H1 (cell line): Measurements from ENCODE around the gene DMBX1. TPM values are rescaled to one million over a fixed set of nuclear protein-coding genes. Genes with fewer than 3 reads are reported as not detected.

Source experiments
- CTCF ChIA-PET: fragments of 300-600 bp; sonication (Branson Sonifier 250); formaldehyde crosslinking; loops from one replicate; lab custom pipeline; 2021; ENCODE audit not compliant: partially characterized antibody; lab: Charles Lee
- POLR2A ChIA-PET: fragments of 300-600 bp; sonication (Branson Sonifier 250); formaldehyde crosslinking; loops from one replicate; lab custom pipeline; 2021; ENCODE audit warnings: inconsistent platforms; ENCODE audit not compliant: partially characterized antibody; lab: Charles Lee
- DNase-seq, 2 experiments: peaks; one replicate each; pipeline versions ENCODE4 v3.0.0 to v3.0.0-alpha.2; 2010 to 2022; ENCODE audit warnings: low spot score in 2 of 2, low read depth in 1 of 2, mixed read lengths in 1 of 2
- FAIRE-seq: peaks from 2 replicates; lab custom pipeline; 2011; peaks lifted over from hg19 to GRCh38; lab: Jason Lieb, UNC
- H2AFZ ChIP-seq: 2 replicates; pipeline ENCODE4 v1.8.1; 2012; ENCODE audit warnings: low read length, inconsistent platforms
- H2AK5ac ChIP-seq: 2 replicates; pipeline ENCODE4 v1.6.1; 2013; ENCODE audit warnings: low read depth, low read length
- H2BK120ac ChIP-seq: replicated peaks from 2 replicates; pipeline ENCODE3; 2013; ENCODE audit warnings: low read depth, low read length, inconsistent platforms
- H2BK12ac ChIP-seq: 2 replicates; pipeline ENCODE4 v1.6.1; 2013; ENCODE audit warnings: low read depth, low read length
- H2BK15ac ChIP-seq: 2 replicates; pipeline ENCODE4 v1.6.1; 2013; ENCODE audit warnings: low read length
- H2BK20ac ChIP-seq: 2 replicates; pipeline ENCODE4 v1.6.1; 2013; ENCODE audit warnings: low read length
- H2BK5ac ChIP-seq: 2 replicates; pipeline ENCODE4 v1.6.1; 2013; ENCODE audit warnings: low read depth, low read length
- H3K14ac ChIP-seq: 2 replicates; pipeline ENCODE4 v1.6.1; 2013; ENCODE audit warnings: inconsistent platforms; ENCODE audit not compliant: insufficient read length
- H3K18ac ChIP-seq: 2 replicates; pipeline ENCODE4 v1.6.1; 2013; ENCODE audit warnings: low read length; ENCODE audit errors: extremely low read depth
- H3K23ac ChIP-seq: 2 replicates; pipeline ENCODE4 v1.6.1; 2013; ENCODE audit warnings: inconsistent platforms; ENCODE audit not compliant: insufficient read length
- H3K23me2 ChIP-seq: 2 replicates; pipeline ENCODE4 v1.6.1; 2013; ENCODE audit warnings: low read depth, low read length
- H3K27ac ChIP-seq: 2 replicates; pipeline ENCODE4 v1.6.1; 2011; ENCODE audit warnings: low read depth, low read length, inconsistent platforms
- H3K27me3 ChIP-seq, 4 experiments: replicated peaks in 1 of 4; 1 replicate in 1 of 4; 2 replicates in 3 of 4; pipeline versions ENCODE4 v1.6.1 to v1.8.1; 2011 to 2013; ENCODE audit warnings: low read length in 3 of 4, mild to moderate bottlenecking in 3 of 4, inconsistent platforms in 2 of 4, mixed read lengths in 2 of 4, moderate library complexity in 1 of 4; ENCODE audit not compliant: control insufficient read depth in 3 of 4, insufficient read depth in 3 of 4; ENCODE audit errors: extremely low read depth in 1 of 4
- H3K36me3 ChIP-seq, 4 experiments: 2 replicates each; pipeline versions ENCODE4 v1.6.1 to v1.8.1; 2011 to 2013; ENCODE audit warnings: mild to moderate bottlenecking in 4 of 4, low read length in 3 of 4, moderate library complexity in 2 of 4, control low read depth in 1 of 4, inconsistent platforms in 1 of 4; ENCODE audit not compliant: insufficient read depth in 4 of 4, control insufficient read depth in 2 of 4
- H3K4ac ChIP-seq: replicated peaks from 2 replicates; pipeline ENCODE3; 2013; ENCODE audit warnings: low read length, low read depth, mixed read lengths, inconsistent platforms; ENCODE audit not compliant: insufficient read length
- H3K4me1 ChIP-seq, 4 experiments: replicated peaks in 1 of 4; 1 replicate in 1 of 4; 2 replicates in 3 of 4; pipeline versions ENCODE4 v1.6.1 to v1.8.1; 2011 to 2013; ENCODE audit warnings: low read length in 3 of 4, inconsistent platforms in 2 of 4, mixed read lengths in 1 of 4; ENCODE audit not compliant: insufficient read depth in 4 of 4, control insufficient read depth in 3 of 4
- H3K4me2 ChIP-seq, 2 experiments: 2 replicates each; pipeline versions ENCODE4 v1.6.1 to v1.8.1; 2011 to 2013; ENCODE audit warnings: low read depth in 2 of 2, low read length in 2 of 2, control low read depth in 1 of 2, inconsistent platforms in 1 of 2, mild to moderate bottlenecking in 1 of 2; ENCODE audit not compliant: insufficient read depth in 1 of 2
- H3K4me3 ChIP-seq, 4 experiments: fragments of 200-600, 300-600 bp in 1 of 4; sonication (generic), shearing (Covaris generic), sonication (Bioruptor Twin) in 1 of 4; 2 replicates each; pipeline versions ENCODE4 v1.5.1 to v1.8.1; 2011 to 2016; ENCODE audit warnings: low read length in 4 of 4, low read depth in 3 of 4, control low read depth in 2 of 4, inconsistent platforms in 2 of 4, mild to moderate bottlenecking in 2 of 4, mixed read lengths in 1 of 4, moderate library complexity in 1 of 4; ENCODE audit not compliant: insufficient read depth in 2 of 4; ENCODE audit errors: extremely low read depth in 1 of 4
- H3K56ac ChIP-seq: replicated peaks from 2 replicates; pipeline ENCODE3; 2013; ENCODE audit warnings: low read depth, mild to moderate bottlenecking, mixed read lengths, low read length, inconsistent platforms; ENCODE audit not compliant: insufficient read length
- H3K79me1 ChIP-seq: 2 replicates; pipeline ENCODE4 v1.6.1; 2013; ENCODE audit warnings: low read depth, low read length, control low read depth
- H3K79me2 ChIP-seq, 2 experiments: 2 replicates each; pipeline versions ENCODE4 v1.6.1 to v1.8.1; 2012 to 2013; ENCODE audit warnings: low read length in 2 of 2, mild to moderate bottlenecking in 2 of 2, inconsistent platforms in 1 of 2; ENCODE audit not compliant: insufficient read depth in 2 of 2, control insufficient read depth in 1 of 2
- H3K9ac ChIP-seq, 4 experiments: replicated peaks in 1 of 4; 1 replicate in 1 of 4; 2 replicates in 3 of 4; pipeline versions ENCODE4 v1.6.1 to v1.8.1; 2011 to 2013; ENCODE audit warnings: low read depth in 3 of 4, low read length in 3 of 4, control low read depth in 2 of 4, mild to moderate bottlenecking in 2 of 4, moderate library complexity in 2 of 4, inconsistent platforms in 1 of 4; ENCODE audit errors: extremely low read depth in 1 of 4
- H3K9me3 ChIP-seq, 2 experiments: 2 replicates each; pipeline versions ENCODE4 v1.6.1 to v1.8.1; 2012 to 2013; ENCODE audit warnings: mild to moderate bottlenecking in 2 of 2, moderate library complexity in 2 of 2, control low read depth in 1 of 2, inconsistent platforms in 1 of 2, low read depth in 1 of 2, low read length in 1 of 2, mixed read lengths in 1 of 2; ENCODE audit not compliant: insufficient read depth in 2 of 2
- H4K20me1 ChIP-seq, 2 experiments: replicated peaks in 1 of 2; 2 replicates each; pipeline versions ENCODE3 to v1.8.1; 2011 to 2013; ENCODE audit warnings: inconsistent platforms in 2 of 2, low read length in 2 of 2, mild to moderate bottlenecking in 1 of 2; ENCODE audit not compliant: insufficient read depth in 2 of 2, control insufficient read depth in 1 of 2
- H4K5ac ChIP-seq: 2 replicates; pipeline ENCODE4 v1.6.1; 2013; ENCODE audit warnings: low read length, low read depth, mixed read lengths, inconsistent platforms; ENCODE audit not compliant: insufficient read length
- H4K8ac ChIP-seq: 2 replicates; pipeline ENCODE4 v1.8.0; 2013; ENCODE audit warnings: mild to moderate bottlenecking, moderate library complexity, low read length, inconsistent platforms; ENCODE audit not compliant: insufficient read depth; ENCODE audit errors: extremely low read depth
- H4K91ac ChIP-seq: replicated peaks from 2 replicates; pipeline ENCODE3; 2013; ENCODE audit warnings: low read length, mixed read lengths, inconsistent platforms; ENCODE audit not compliant: insufficient read length
- CHD2 ChIP-seq: IDR thresholded peaks from 2 replicates; pipeline ENCODE4 v1.6.1; 2012; ENCODE audit warnings: low read length, improper control_type of control experiment
- CREB1 ChIP-seq: IDR thresholded peaks from 2 replicates; pipeline ENCODE4 v1.6.1; 2012; ENCODE audit warnings: inconsistent platforms
- whole genome bisulfite sequencing, 2 experiments: shearing (Covaris generic) in 1 of 2; methylation state at CpG; one replicate each; pipeline versions ENCODE4 v1.1.6 to v1.1.7; 2013 to 2015; ENCODE audit warnings: low lambda C conversion rate in 2 of 2, mixed read lengths in 2 of 2, inconsistent platforms in 1 of 2, low coverage in 1 of 2, missing lambda C conversion rate in 1 of 2; ENCODE audit not compliant: insufficient replicate concordance in 2 of 2, insufficient coverage in 1 of 2, insufficient read length in 1 of 2; ENCODE audit errors: extremely low coverage in 1 of 2, missing lambda C conversion rate in 1 of 2; 5-methylcytosine and 5-hydroxymethylcytosine counted together
- polyA plus RNA-seq, 7 experiments: library from polyadenylated mRNA; depleted of rRNA in 3 of 7; stranded (reverse) in 5 of 7; unstranded in 2 of 7; fragments of >200 nt in 5 of 7; fragments of 200-250 nt in 2 of 7; gene quantifications; 1 replicate in 5 of 7; 2 replicates in 1 of 7; 4 replicates in 1 of 7; pipeline versions ENCODE4 v1.2.1 to v1.2.3, GENCODE V29; 2011 to 2013; ENCODE audit warnings: missing spikeins in 2 of 7, mixed read lengths in 2 of 7
- total RNA-seq: library from RNA; stranded (reverse); fragmentation: NEBNext Ultra II Directional; extraction: Animal tissue kit (Norgen Biotek cat#: 25700); gene quantifications from 2 replicates; pipeline ENCODE4 v1.2.1, GENCODE V29; 2021

DMBX1 gene
- total and polyA plus RNA-seq, 2 of the 8 experiments (the other 6 are each of a cell fraction or from before 2014, with no cell fraction given), result 0.23 to 0.30 TPM

DNA sequence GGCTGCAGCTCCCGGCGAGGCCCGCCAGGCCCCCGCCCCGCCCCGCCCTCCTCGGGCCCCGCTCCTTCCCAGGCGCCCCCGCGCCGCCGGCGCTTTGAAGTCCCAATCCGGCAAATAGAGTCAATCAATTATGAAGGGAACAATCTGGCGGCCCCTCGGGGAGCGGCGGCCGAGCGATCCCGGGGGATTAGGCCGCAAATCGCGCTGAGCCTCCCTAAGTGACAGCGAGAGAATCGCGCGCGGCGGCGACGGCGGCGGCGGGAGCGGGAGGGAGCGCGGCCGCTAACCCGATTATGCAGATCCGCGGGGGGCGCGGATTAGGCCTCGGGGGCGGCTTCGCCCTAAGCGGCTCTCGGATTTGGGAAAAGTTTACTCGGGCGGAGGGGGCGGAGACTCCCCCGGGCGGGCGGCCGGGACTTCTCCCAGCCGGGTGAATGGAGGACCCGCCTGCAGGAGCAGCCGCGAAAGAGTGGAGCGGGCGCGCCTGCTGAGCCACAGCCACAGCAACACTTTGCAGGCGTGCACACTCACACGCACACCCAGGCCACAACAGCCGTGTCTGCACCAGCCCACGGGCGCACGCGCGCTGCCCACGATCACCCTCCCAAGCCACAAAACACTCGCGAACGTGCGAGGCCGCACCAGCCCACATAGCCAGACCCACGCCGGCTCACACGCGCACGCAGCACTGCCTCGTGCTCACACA lies 23.0 kb upstream of the DMBX1 start:
- Histone ChIP-seq H2AK5ac (peak overlapping the region; percentile 75; the same call in 1 of the 2 replicates), H2BK120ac (no peak overlapping the region), H2BK20ac (no peak overlapping the region), H3K4me3 (peak overlapping the region; percentile 40 to 69 (median 52)), H3K9me3 (no peaks in the 10 kb centered on the region), H3K36me3 (no peaks in the 10 kb centered on the region), H3K9ac (no peak overlapping the region), H3K56ac (peak overlapping the region; percentile 36), H3K23ac (no peak overlapping the region), H3K4me2 (peak overlapping the region; percentile 77 to 93), H2BK15ac (peak overlapping the region; percentile 66; the same call in 1 of the 2 replicates), H3K27me3 (peaks cover 17 to 75% (median 53%) of the 10 kb centered on the region in 4 experiments), H4K5ac (peak overlapping the region; percentile 6), H3K27ac (no peak overlapping the region), H3K79me1 (no peaks in the 10 kb centered on the region), H3K23me2 (peaks cover 6% of the 10 kb centered on the region; the same call in 1 of the 2 replicates), H3K18ac (peak overlapping the region; percentile 93), H3K14ac (no peak overlapping the region), H4K20me1 (peaks cover 3 to 11% of the 10 kb centered on the region in 2 experiments), H4K91ac (peak overlapping the region; percentile 90), H2BK5ac (peak overlapping the region; percentile 66; the same call in 1 of the 2 replicates), H4K8ac (peak overlapping the region; percentile 71), H3K79me2 (no peaks in the 10 kb centered on the region), H2AFZ (no peak overlapping the region), H3K4me1 (peaks cover 0 to 28% (median 21%) of the 10 kb centered on the region in 4 experiments; a peak in 6 of 7 replicates), H2BK12ac (peak overlapping the region; percentile 96; the same call in 1 of the 2 replicates), H3K4ac (no peak overlapping the region)
- CTCF ChIA-PET, result interaction anchor here (1.0 to 3.3 kb wide), 4 partner anchors 11 to 61 kb away, joined by 4 to 15 read pairs (median 5); no protein-coding TSS in a partner anchor
- DNase-seq (peak in 1 of 2 experiments; percentile 82), FAIRE-seq (no peak)
- 6% methylated on average over 59 of the region's 84 CpGs; no CpG with 5 or more reads in 1 of the 2 experiments for WGBS, 2 experiments
- POLR2A ChIA-PET, result interaction anchor here (2.6 kb wide), 1 partner anchor 18 kb away, joined by 8 read pairs; no protein-coding TSS in a partner anchor
- TF ChIP-seq CHD2 (no peak), CREB1 (no peak)
